Right lobe of liver (tissue), 4 donors: ENCODE data around the gene CLIC1.

Experiments
- POLR2A ChIP-seq: fragments of 450-650 bp; IDR thresholded peaks from one replicate; pipeline ENCODE4 v1.6.1; 2017; ENCODE audit warnings: antibody characterized with exemption, mild to moderate bottlenecking
- TF ChIP-seq, protein P1 (sequence below), 4 donors: fragments of 200-600 bp in 3 of 4; fragments of 450-650 bp in 1 of 4; IDR thresholded peaks; one replicate each; pipeline versions ENCODE4 v1.5.1 to v1.8.0; 2016 to 2022; ENCODE audit warnings: antibody characterized with exemption in 4 of 4, mild to moderate bottlenecking in 2 of 4
- donor health status: DM: no; HTN: no; CAD: no.
- donor health status: DM: no; HTN: no; CAD: no.
- donor health status: DM: no; HTN: yes; CAD: no.

DNA sequence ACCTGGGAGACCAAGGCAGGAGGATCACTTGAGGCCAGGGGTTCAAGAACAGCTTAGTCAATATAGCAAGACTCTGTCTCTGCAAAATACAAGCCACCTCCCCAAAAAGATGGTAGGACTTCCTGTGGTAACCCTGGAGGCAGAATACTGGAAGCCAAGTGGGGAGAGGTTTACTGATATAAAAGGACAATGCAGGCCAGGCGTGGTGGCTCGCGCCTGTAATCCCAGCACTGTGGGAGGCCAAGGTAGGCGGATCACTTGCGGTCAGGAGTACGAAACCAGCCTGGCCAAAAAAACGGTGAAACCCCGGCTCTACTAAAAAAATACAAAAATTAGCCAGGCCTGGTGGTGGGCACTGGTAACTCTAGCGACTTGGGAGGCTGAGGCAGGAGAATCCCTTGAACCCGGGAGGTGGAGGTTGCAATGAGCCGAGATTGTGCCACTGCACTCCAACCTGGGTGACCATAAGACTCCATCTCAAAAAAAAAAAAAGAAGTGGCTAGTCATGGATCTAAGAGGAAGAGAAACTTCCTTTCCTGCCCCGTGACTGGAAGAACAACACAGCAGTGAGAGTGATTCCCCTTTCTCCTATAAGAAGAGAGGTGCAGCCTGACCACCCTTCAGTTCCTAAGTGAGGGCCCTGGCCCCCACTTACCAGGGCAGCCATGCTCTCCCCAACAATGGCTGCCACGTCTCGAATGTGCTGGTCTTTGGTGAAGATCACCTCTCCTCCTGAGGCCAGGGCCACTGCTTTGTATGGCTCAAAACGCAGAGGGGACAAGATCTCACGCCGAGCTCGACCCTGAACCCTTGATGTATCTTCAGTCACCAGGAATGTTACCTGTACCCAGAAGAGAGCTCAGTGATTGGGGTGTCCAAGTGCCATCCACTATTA lies 32.3 kb upstream of the CLIC1 start:
- no peak for TF ChIP-seq POLR2A
- TF ChIP-seq, protein P1, sequence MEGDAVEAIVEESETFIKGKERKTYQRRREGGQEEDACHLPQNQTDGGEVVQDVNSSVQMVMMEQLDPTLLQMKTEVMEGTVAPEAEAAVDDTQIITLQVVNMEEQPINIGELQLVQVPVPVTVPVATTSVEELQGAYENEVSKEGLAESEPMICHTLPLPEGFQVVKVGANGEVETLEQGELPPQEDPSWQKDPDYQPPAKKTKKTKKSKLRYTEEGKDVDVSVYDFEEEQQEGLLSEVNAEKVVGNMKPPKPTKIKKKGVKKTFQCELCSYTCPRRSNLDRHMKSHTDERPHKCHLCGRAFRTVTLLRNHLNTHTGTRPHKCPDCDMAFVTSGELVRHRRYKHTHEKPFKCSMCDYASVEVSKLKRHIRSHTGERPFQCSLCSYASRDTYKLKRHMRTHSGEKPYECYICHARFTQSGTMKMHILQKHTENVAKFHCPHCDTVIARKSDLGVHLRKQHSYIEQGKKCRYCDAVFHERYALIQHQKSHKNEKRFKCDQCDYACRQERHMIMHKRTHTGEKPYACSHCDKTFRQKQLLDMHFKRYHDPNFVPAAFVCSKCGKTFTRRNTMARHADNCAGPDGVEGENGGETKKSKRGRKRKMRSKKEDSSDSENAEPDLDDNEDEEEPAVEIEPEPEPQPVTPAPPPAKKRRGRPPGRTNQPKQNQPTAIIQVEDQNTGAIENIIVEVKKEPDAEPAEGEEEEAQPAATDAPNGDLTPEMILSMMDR (IDR thresholded peaks at IDR 0.05): no peak
